ENCODE data around the gene SIGLEC15. TPM values are rescaled to one million over a fixed set of nuclear protein-coding genes. Genes with fewer than 3 reads are reported as not detected.
"Not testable (repeated sequence)": the region's sequence is repeated elsewhere in the genome, so short reads cannot be mapped to it uniquely, and the experiment has no call there.

The SIGLEC15 gene
- total RNA-seq, 1 donor from 2014 or later, result not detected

DNA sequence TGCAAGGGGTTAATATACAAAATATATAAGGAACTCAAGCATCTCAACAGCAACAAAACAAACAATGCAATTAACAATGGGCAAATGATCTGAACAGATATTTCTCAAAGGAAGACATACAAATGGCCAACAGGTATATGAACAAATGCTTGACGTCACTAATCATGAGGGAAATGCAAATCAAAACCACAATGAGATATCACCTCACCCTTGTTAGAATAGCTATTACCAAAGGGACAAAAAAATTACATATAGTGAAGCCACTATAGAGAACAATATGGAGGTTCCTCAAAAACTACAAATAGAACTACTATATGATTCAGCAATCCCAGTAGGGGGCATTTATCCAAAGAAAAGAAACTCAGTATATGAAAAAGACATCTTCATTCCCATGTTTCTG, 3.8 kb upstream of the SIGLEC15 start:
- Mint-ChIP-seq H3K27ac (no peak overlapping the region), H3K4me3 (no peak overlapping the region), H3K27me3 (ENCODE audit: low read depth) (peaks cover 19% of the 10 kb centered on the region), H3K36me3 (no peaks in the 10 kb centered on the region), H3K9me3 (peaks cover 6% of the 10 kb centered on the region), H3K4me1 (no peaks in the 10 kb centered on the region)
- TF ChIP-seq, protein P1, sequence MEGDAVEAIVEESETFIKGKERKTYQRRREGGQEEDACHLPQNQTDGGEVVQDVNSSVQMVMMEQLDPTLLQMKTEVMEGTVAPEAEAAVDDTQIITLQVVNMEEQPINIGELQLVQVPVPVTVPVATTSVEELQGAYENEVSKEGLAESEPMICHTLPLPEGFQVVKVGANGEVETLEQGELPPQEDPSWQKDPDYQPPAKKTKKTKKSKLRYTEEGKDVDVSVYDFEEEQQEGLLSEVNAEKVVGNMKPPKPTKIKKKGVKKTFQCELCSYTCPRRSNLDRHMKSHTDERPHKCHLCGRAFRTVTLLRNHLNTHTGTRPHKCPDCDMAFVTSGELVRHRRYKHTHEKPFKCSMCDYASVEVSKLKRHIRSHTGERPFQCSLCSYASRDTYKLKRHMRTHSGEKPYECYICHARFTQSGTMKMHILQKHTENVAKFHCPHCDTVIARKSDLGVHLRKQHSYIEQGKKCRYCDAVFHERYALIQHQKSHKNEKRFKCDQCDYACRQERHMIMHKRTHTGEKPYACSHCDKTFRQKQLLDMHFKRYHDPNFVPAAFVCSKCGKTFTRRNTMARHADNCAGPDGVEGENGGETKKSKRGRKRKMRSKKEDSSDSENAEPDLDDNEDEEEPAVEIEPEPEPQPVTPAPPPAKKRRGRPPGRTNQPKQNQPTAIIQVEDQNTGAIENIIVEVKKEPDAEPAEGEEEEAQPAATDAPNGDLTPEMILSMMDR (IDR thresholded peaks at IDR 0.05; ENCODE audit: unreplicated experiment), result no peak
- DNase-seq (ENCODE audit: low spot score in 2 of 2, unreplicated experiment in 2 of 2), result no peak

DNA sequence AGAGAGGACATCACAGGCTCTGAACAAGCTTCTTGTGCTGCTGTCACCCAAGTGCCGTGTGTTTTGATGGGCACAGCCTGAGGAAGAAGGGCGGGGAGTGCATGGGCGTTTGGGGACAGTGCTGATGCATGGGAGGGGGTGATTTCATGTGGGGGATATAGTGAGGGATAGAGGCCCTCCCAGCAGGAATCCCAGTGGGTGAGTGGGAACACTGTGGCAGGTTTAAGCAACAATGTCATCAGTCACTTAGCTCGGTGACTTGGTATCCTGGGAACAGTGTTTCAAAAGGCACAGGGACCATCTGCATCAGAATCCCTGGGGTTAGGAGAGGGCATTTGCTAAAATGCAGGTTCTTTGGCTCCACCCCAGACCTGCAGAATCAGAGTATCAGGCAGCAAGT, 609 bp downstream of the SIGLEC15 start:
- H3K27ac Mint-ChIP-seq, result no peak overlapping the region
- no peak overlapping the region for H3K4me3 Mint-ChIP-seq
- H3K4me1 Mint-ChIP-seq, result peaks cover 18% of the 10 kb centered on the region
- DNase-seq (ENCODE audit: low spot score in 2 of 2, unreplicated experiment in 2 of 2), result no peak
- H3K27me3 Mint-ChIP-seq (ENCODE audit: low read depth), result peaks cover 15% of the 10 kb centered on the region
- H3K36me3 Mint-ChIP-seq, result no peaks in the 10 kb centered on the region
- TF ChIP-seq, protein P1 (IDR thresholded peaks at IDR 0.05; ENCODE audit: unreplicated experiment), result no peak
- peaks cover 4% of the 10 kb centered on the region for H3K9me3 Mint-ChIP-seq

DNA sequence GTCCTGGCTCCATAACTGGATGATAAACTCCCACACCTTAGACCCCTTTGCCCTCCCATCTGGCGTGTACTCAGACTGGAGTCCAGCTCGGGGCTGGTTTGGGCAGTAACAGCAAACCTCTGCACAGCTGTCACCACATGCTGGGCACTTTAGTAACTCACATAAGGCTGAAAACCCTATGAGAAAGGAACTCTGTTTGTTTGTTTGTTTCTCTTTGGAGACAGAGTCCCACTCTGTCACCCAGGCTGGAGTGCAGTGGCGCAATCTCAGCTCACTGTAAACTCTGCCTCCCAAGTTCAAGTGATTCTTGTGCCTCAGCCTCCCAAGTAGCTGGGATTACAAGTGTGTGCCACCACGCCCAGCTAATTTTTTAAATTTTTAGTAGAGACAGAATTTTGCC, 1.2 kb downstream of the SIGLEC15 start:
- DNase-seq (ENCODE audit: low spot score in 2 of 2, unreplicated experiment in 2 of 2); H3K9me3 Mint-ChIP-seq; H3K27ac Mint-ChIP-seq; H3K4me3 Mint-ChIP-seq; H3K36me3 Mint-ChIP-seq; H3K27me3 Mint-ChIP-seq (ENCODE audit: low read depth): not testable (repeated sequence)
- peaks cover 18% of the 10 kb centered on the region for H3K4me1 Mint-ChIP-seq

DNA sequence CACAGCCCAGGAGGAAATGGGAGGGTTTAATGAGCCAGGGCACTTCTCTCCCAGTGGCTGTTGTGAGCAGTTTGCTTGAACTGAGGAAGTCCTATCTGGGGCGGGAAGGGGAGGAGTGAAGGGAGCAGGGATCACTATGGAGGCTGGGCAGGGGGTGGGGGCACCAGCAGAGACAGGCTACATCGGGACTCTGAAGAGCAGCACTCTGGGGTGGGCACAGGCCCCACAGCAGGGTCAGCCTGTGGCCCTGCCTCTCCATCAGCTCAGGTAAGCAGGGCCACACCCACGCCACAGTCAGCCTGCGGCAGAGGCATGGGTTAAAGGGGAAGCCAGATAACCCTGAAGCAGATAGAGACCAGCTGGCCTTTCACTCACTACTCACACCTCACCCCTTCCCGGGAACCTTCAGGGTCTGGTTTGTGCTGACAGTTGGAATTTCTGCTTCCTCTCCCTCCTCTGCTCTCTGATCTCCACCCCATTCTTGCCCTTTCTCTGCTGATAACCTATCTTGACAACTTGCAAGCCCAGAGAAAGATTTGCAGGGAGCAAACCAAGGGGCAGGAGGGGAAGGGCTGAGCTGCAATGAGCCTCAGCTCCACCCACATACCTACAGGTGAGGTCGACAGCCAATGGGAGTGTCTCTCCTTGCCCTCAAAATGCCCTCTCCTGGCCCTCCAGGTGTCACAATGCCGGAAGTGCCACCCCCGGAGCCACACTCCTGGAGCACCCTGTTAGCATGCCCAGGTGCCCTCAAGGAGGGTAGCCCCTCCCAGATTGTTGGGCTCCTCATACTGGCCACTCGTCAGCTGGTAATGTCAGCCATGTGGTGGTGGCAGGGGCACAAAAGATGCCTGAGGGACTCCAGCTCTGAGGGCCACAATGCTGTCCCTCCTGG, 3.7 kb downstream of the SIGLEC15 start:
- no peak overlapping the region for H3K4me3 Mint-ChIP-seq
- no peak for DNase-seq (ENCODE audit: low spot score in 2 of 2, unreplicated experiment in 2 of 2)
- peaks cover 18% of the 10 kb centered on the region for H3K27me3 Mint-ChIP-seq (ENCODE audit: low read depth)
- H3K36me3 Mint-ChIP-seq, result no peaks in the 10 kb centered on the region
- TF ChIP-seq, protein P1 (IDR thresholded peaks at IDR 0.05; ENCODE audit: unreplicated experiment), result no peak
- no peaks in the 10 kb centered on the region for H3K9me3 Mint-ChIP-seq
- no peak overlapping the region for H3K27ac Mint-ChIP-seq
- peaks cover 18% of the 10 kb centered on the region for H3K4me1 Mint-ChIP-seq

DNA sequence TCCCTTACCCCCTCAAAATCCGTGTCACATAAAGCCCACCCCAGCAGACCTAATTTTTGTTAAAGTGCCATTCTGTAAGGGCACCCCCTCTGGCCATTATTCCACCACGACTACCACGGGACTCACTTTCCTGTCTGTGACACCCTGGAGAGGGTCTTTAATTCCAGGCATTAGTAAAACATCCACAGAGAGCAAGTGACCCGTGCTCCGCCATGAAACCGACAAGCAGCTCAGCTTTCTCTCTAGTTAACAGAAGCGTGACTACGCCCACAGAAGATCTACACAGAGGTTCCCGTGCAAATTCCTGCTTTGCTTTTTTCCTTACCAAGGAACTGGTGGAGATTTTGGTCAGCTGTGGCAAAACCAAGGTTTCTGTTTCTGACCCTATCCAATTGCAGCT, 4.4 kb downstream of the SIGLEC15 start:
- H3K36me3 Mint-ChIP-seq, result no peaks in the 10 kb centered on the region
- no peak overlapping the region for H3K27ac Mint-ChIP-seq
- TF ChIP-seq, protein P1 (IDR thresholded peaks at IDR 0.05; ENCODE audit: unreplicated experiment), result no peak
- H3K9me3 Mint-ChIP-seq, result no peaks in the 10 kb centered on the region
- DNase-seq (ENCODE audit: low spot score in 2 of 2, unreplicated experiment in 2 of 2), result no peak
- H3K4me3 Mint-ChIP-seq, result no peak overlapping the region
- peaks cover 18% of the 10 kb centered on the region for H3K4me1 Mint-ChIP-seq
- peaks cover 19% of the 10 kb centered on the region for H3K27me3 Mint-ChIP-seq (ENCODE audit: low read depth)

DNA sequence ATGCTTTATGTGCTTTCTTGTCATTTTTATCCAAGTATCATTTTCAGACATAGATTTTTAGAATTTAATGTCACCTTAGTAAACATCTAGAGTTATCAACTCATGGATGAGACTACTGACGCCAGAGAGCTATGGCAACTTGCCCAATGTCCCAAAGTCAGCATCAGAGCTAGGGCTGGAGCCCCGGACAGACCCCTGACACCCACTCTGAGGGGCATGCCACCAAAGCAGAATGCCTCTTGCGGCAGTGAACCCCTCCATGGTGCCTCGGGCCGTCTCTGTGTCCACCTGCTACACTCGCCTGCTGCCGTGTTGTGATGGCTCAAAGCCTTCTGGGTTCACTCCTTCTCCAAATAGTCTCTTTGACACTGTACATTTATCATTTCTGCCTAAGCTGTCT, 5.4 kb downstream of the SIGLEC15 start:
- Mint-ChIP-seq H3K27me3 (ENCODE audit: low read depth) (peaks cover 28% of the 10 kb centered on the region), H3K27ac (no peak overlapping the region), H3K9me3 (no peaks in the 10 kb centered on the region), H3K36me3 (no peaks in the 10 kb centered on the region), H3K4me3 (no peak overlapping the region), H3K4me1 (peaks cover 20% of the 10 kb centered on the region)
- TF ChIP-seq, protein P1 (IDR thresholded peaks at IDR 0.05; ENCODE audit: unreplicated experiment), result no peak
- DNase-seq (ENCODE audit: low spot score in 2 of 2, unreplicated experiment in 2 of 2), result no peak

Measured in mesothelial cell of epicardium (in vitro differentiated cells).